Smooth muscle cell (in vitro differentiated cells): Measurements from ENCODE around the gene METTL8. TPM values are rescaled to one million over a fixed set of nuclear protein-coding genes. Genes with fewer than 3 reads are reported as not detected.

ENCODE experiments used
- DNase-seq: peaks from one replicate; lab custom pipeline; 2025; ENCODE audit not compliant: unreplicated experiment; lab: John Stamatoyannopoulos, UW
- H2AFZ ChIP-seq: fragments of 200-600 bp; sonication (generic); 2 replicates; pipeline ENCODE4 v1.6.0; 2016; ENCODE audit warnings: antibody characterized with exemption, low read depth, mild to moderate bottlenecking
- H3F3A ChIP-seq: fragments of 200-600 bp; sonication (generic); 2 replicates; pipeline ENCODE4 v1.6.0; 2017; ENCODE audit warnings: antibody characterized with exemption, low read depth
- H3K27ac ChIP-seq: fragments of 200-600 bp; sonication (generic); 2 replicates; pipeline ENCODE4 v1.5.1; 2016; ENCODE audit warnings: low read depth, mild to moderate bottlenecking
- H3K27me3 ChIP-seq: fragments of 200-600 bp; sonication (generic); 2 replicates; pipeline ENCODE4 v1.6.1; 2016; ENCODE audit warnings: low read depth, mild to moderate bottlenecking
- H3K36me3 ChIP-seq: fragments of 200-600 bp; sonication (generic); 2 replicates; pipeline ENCODE4 v1.5.1; 2016; ENCODE audit warnings: low read depth
- H3K4me1 ChIP-seq: fragments of 200-600 bp; sonication (generic); 2 replicates; pipeline ENCODE4 v1.5.1; 2016; ENCODE audit warnings: low read depth
- H3K4me2 ChIP-seq: fragments of 200-600 bp; sonication (generic); 2 replicates; pipeline ENCODE4 v1.6.0; 2016; ENCODE audit warnings: mild to moderate bottlenecking
- H3K4me3 ChIP-seq: fragments of 200-600 bp; sonication (generic); 2 replicates; pipeline ENCODE4 v1.5.1; 2016; ENCODE audit warnings: mild to moderate bottlenecking
- H3K79me2 ChIP-seq: fragments of 200-600 bp; sonication (generic); 2 replicates; pipeline ENCODE4 v1.6.0; 2016; ENCODE audit warnings: low read depth, mild to moderate bottlenecking
- H3K9ac ChIP-seq: fragments of 200-600 bp; sonication (generic); 2 replicates; pipeline ENCODE4 v1.6.0; 2016; ENCODE audit warnings: low read depth
- H3K9me3 ChIP-seq: fragments of 200-600 bp; sonication (generic); replicated peaks from 2 replicates; pipeline ENCODE4 v1.5.1; 2016; ENCODE audit warnings: low read depth
- H4K20me1 ChIP-seq: fragments of 200-600 bp; sonication (generic); 2 replicates; pipeline ENCODE4 v1.6.0; 2016; ENCODE audit warnings: low read depth
- CTCF ChIP-seq: fragments of 200-600 bp; sonication (generic); IDR thresholded peaks from 2 replicates; pipeline ENCODE4 v1.5.1; 2017; ENCODE audit warnings: borderline replicate concordance, mild to moderate bottlenecking, antibody characterized with exemption; ENCODE audit not compliant: insufficient read depth, poor library complexity, severe bottlenecking
- WGBS: methylation state at CpG from one replicate; pipeline ENCODE4 v1.1.7; 2016; ENCODE audit warnings: low lambda C conversion rate; 5-methylcytosine and 5-hydroxymethylcytosine counted together
- polyA plus RNA-seq: library from polyadenylated mRNA; unstranded; fragments of >200 nt; fragmentation: Nextera tagmentation; extraction: Ambion mirVana; gene quantifications from 2 replicates; pipeline ENCODE4 v1.2.1, GENCODE V29; 2016
- total RNA-seq: library from RNA; depleted of rRNA; stranded (reverse); fragments of >200 nt; gene quantifications from 2 replicates; pipeline ENCODE4 v1.2.3, GENCODE V29; 2014

Gene METTL8
- total and polyA plus RNA-seq, 2 experiments from 2014 or later, result 14.5 to 26.8 TPM

GRCh38 chr2:171451074-171451473, 17.3 kb upstream of the METTL8 start:
- Histone ChIP-seq H3K27me3 (no peaks in the 10 kb centered on the region), H3K4me3 (no peak overlapping the region), H3K4me2 (no peak overlapping the region), H2AFZ (no peak overlapping the region), H3K79me2 (peaks cover 10% of the 10 kb centered on the region), H4K20me1 (no peaks in the 10 kb centered on the region), H3K9ac (no peak overlapping the region), H3K4me1 (no peaks in the 10 kb centered on the region), H3K27ac (no peak overlapping the region), H3K9me3 (no peaks in the 10 kb centered on the region), H3F3A (no peaks in the 10 kb centered on the region), H3K36me3 (peaks cover 21% of the 10 kb centered on the region)
- TF ChIP-seq CTCF, result no peak
- DNase-seq, result no peak

- no peaks in the 10 kb centered on the region for H3K4me1 ChIP-seq
- no peaks in the 10 kb centered on the region for H3K9me3 ChIP-seq
- 92% methylated on average over 2 of the region's 2 CpGs for WGBS
- DNase-seq, result no peak
- no peaks in the 10 kb centered on the region for H3K27me3 ChIP-seq
- H3K9ac ChIP-seq, result no peak overlapping the region
- H4K20me1 ChIP-seq, result no peaks in the 10 kb centered on the region
- H3K36me3 ChIP-seq, result peaks cover 14% of the 10 kb centered on the region
- no peak overlapping the region for H3K27ac ChIP-seq
- no peak for TF ChIP-seq CTCF
- no peaks in the 10 kb centered on the region for H3K79me2 ChIP-seq
- no peaks in the 10 kb centered on the region for H3F3A ChIP-seq
- H3K4me2 ChIP-seq, result no peak overlapping the region
- no peak overlapping the region for H3K4me3 ChIP-seq
- H2AFZ ChIP-seq, result no peak overlapping the region
Measured at GRCh38 chr2:171447675-171448074, 13.9 kb upstream of the METTL8 start.

GRCh38 chr2:171441470-171441869, 7.7 kb upstream of the METTL8 start:
- Histone ChIP-seq H3K4me2 (no peak overlapping the region), H3K36me3 (no peaks in the 10 kb centered on the region), H3K4me3 (no peak overlapping the region), H3K27me3 (no peaks in the 10 kb centered on the region), H3K4me1 (no peaks in the 10 kb centered on the region), H3F3A (no peaks in the 10 kb centered on the region), H3K27ac (no peak overlapping the region), H2AFZ (no peak overlapping the region), H3K9ac (no peak overlapping the region), H4K20me1 (no peaks in the 10 kb centered on the region), H3K79me2 (peaks cover 5% of the 10 kb centered on the region), H3K9me3 (no peaks in the 10 kb centered on the region)
- DNase-seq, result no peak
- TF ChIP-seq CTCF, result no peak

DNA sequence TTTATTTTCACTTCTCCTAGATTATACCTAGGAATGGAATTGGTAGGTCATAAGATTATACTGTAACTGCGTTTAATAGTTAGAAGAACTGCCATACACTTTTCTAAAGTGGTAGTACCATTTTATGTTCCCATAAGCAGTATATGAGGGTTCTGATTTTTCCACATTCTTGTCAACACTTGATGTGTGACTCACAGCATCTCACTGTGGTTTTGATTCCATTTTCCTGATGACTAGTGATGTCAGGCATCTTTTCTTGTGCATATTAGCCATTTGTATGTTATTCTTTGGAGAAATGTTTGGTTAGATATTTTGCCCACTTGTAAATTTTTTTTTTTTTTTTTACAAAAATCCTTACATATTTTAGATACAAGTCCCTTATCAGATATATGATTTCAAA, 2.5 kb upstream of the METTL8 start:
- no peak overlapping the region for H2AFZ ChIP-seq
- H3K9me3 ChIP-seq, result no peaks in the 10 kb centered on the region
- no peak overlapping the region for H3K4me3 ChIP-seq
- H3K27me3 ChIP-seq, result no peaks in the 10 kb centered on the region
- H3K36me3 ChIP-seq, result no peaks in the 10 kb centered on the region
- 100% methylated on average over 1 of the region's 1 CpG for WGBS
- H3K4me2 ChIP-seq, result no peak overlapping the region
- no peak for DNase-seq
- peak overlapping the region; percentile 24 for H3K27ac ChIP-seq
- peaks cover 5% of the 10 kb centered on the region for H3F3A ChIP-seq
- TF ChIP-seq CTCF, result no peak
- H3K79me2 ChIP-seq, result peaks cover 27% of the 10 kb centered on the region
- no peak overlapping the region for H3K9ac ChIP-seq
- peaks cover 20% of the 10 kb centered on the region for H3K4me1 ChIP-seq
- H4K20me1 ChIP-seq, result no peaks in the 10 kb centered on the region
